Cerebellar cortex (tissue), 1 donor: ENCODE data around the gene CKM.
"Not testable (repeated sequence)": the region's sequence is repeated elsewhere in the genome, so short reads cannot be mapped to it uniquely, and the experiment has no call there.

ENCODE experiments used
- DNase-seq: peaks from one replicate; pipeline ENCODE4 v3.0.0-alpha.2; 2015; ENCODE audit warnings: low spot score

CKM gene

GRCh38 chr19:45349126-45349415, 26.4 kb upstream of the CKM start:
- no peak for DNase-seq

- no peak for DNase-seq
Observed at GRCh38 chr19:45348367-45349125, 25.9 kb upstream of the CKM start.

GRCh38 chr19:45347570-45348366, 25.1 kb upstream of the CKM start:
- DNase-seq: no peak

- no peak for DNase-seq
Observed at GRCh38 chr19:45346449-45346848, 23.8 kb upstream of the CKM start.

GRCh38 chr19:45345506-45345860, 22.8 kb upstream of the CKM start:
- DNase-seq: no peak

GRCh38 chr19:45344621-45345505, 22.2 kb upstream of the CKM start:
- no peak for DNase-seq

- no peak for DNase-seq
Observed at GRCh38 chr19:45342911-45343310, 20.2 kb upstream of the CKM start.

GRCh38 chr19:45340899-45341453, 18.3 kb upstream of the CKM start:
- DNase-seq: no peak

- no peak for DNase-seq
Observed at GRCh38 chr19:45340232-45340898, 17.7 kb upstream of the CKM start, which contains the start of gene KLC3. Gene KLC3 (plus strand): TSS chr19:45340750. CDS start chr19:45345542, 4,792 bp downstream.

GRCh38 chr19:45339629-45340028, 17.0 kb upstream of the CKM start:
- DNase-seq: no peak

- no peak for DNase-seq
Observed at GRCh38 chr19:45336696-45337251, 14.1 kb upstream of the CKM start.

GRCh38 chr19:45334881-45335280, 12.2 kb upstream of the CKM start:
- DNase-seq: not testable (repeated sequence)

GRCh38 chr19:45333609-45334303, 11.1 kb upstream of the CKM start:
- no peak for DNase-seq

GRCh38 chr19:45331411-45331810, 8.7 kb upstream of the CKM start:
- no peak for DNase-seq

- DNase-seq: no peak
Observed at GRCh38 chr19:45327404-45328143, 4.9 kb upstream of the CKM start.

- DNase-seq: no peak
Observed at GRCh38 chr19:45324349-45324907, 1.8 kb upstream of the CKM start.

- DNase-seq: no peak
Observed at GRCh38 chr19:45323671-45324081, 1.0 kb upstream of the CKM start.

- DNase-seq: peak; percentile 35
Observed at GRCh38 chr19:45322311-45322710, 364 bp downstream of the CKM start.

- no peak for DNase-seq
Observed at GRCh38 chr19:45321848-45322247, 827 bp downstream of the CKM start.
